Measurements from ENCODE around the gene PPP6R2. TPM values are rescaled to one million over a fixed set of nuclear protein-coding genes. Genes with fewer than 3 reads are reported as not detected.

Gene PPP6R2
- total RNA-seq, 1 experiment from 2014 or later = 42.6 TPM

GRCh38 chr22:50422046-50422445, 78.9 kb downstream of the PPP6R2 start:
- no peak for TF ChIP-seq CTCF (conservative IDR thresholded peaks at IDR 0.05)
- Histone ChIP-seq H2AK5ac (ENCODE audit: insufficient read length, low read length) (no peak overlapping the region), H4K8ac (replicated peaks; ENCODE audit: insufficient read length, low read depth, low read length) (no peak overlapping the region), H3K56ac (ENCODE audit: insufficient read length, low read depth, low read length) (no peak overlapping the region), H3K27ac (ENCODE audit: insufficient read length, low read depth, low read length) (no peak overlapping the region), H3K9me3 (ENCODE audit: control insufficient read depth, low read depth, low read length) (no peaks in the 10 kb centered on the region), H4K91ac (ENCODE audit: insufficient read length, low read depth, low read length) (no peak overlapping the region), H2BK20ac (ENCODE audit: low read depth, low read length, poor library complexity, severe bottlenecking) (no peak overlapping the region), H3K4me2 (ENCODE audit: insufficient read depth, insufficient read length, low read length) (no peak overlapping the region), H4K5ac (ENCODE audit: insufficient read length, low read depth, low read length) (no peak overlapping the region), H2BK12ac (ENCODE audit: insufficient read length, low read depth, low read length) (no peak overlapping the region), H3K27me3 (ENCODE audit: insufficient read depth, low read length) (no peaks in the 10 kb centered on the region), H2BK15ac (ENCODE audit: low read depth, low read length) (no peak overlapping the region), H2AFZ (ENCODE audit: low read length) (no peak overlapping the region), H4K20me1 (ENCODE audit: control insufficient read depth, insufficient read depth, insufficient read length) (no peaks in the 10 kb centered on the region), H3K79me1 (ENCODE audit: insufficient read depth, low read depth, low read length, poor library complexity, severe bottlenecking) (no peaks in the 10 kb centered on the region), H3K23me2 (ENCODE audit: insufficient read length, low read depth, low read length, poor library complexity, severe bottlenecking) (no peaks in the 10 kb centered on the region), H2BK120ac (ENCODE audit: low read depth, low read length, poor library complexity, severe bottlenecking) (no peak overlapping the region), H3K9ac (ENCODE audit: extremely low read depth, insufficient read length, low read length) (no peak overlapping the region), H2BK5ac (ENCODE audit: insufficient read length, low read length) (no peak overlapping the region), H3K23ac (ENCODE audit: insufficient read length, low read depth, low read length) (no peak overlapping the region), H3K4ac (ENCODE audit: low read depth, low read length) (no peak overlapping the region), H3K18ac (ENCODE audit: insufficient read length, low read depth, low read length) (no peak overlapping the region), H3K4me1 (ENCODE audit: insufficient read depth, low read length) (no peaks in the 10 kb centered on the region), H3T11ph (ENCODE audit: low read length) (no peak overlapping the region), H3K14ac (ENCODE audit: insufficient read depth, low read length) (no peak overlapping the region), H3K79me2 (ENCODE audit: insufficient read depth, low read length) (no peaks in the 10 kb centered on the region)
- Mint-ChIP-seq H3K9me3 (no peaks in the 10 kb centered on the region), H3K27ac (0 out of 7 replicates have a peak overlapping the region, but pooled peaks of 1 of the 3 experiments have one; percentile 34), H3K27me3 (ENCODE audit: low read depth) (no peaks in the 10 kb centered on the region), H3K4me1 (no peaks in the 10 kb centered on the region), H3K36me3 (ENCODE audit: insufficient read depth in 1 of 3, low read depth in 3 of 3) (peaks cover 29 to 76% (median 76%) of the 10 kb centered on the region in 3 experiments; a peak in 6 of 7 replicates), H3K4me3 (no peak overlapping the region)
- no CpG with 5 or more reads among the region's 14 CpGs for WGBS (ENCODE audit: extremely low coverage, insufficient read length, low lambda C conversion rate)
- DNase-seq = no peak

Data from H9 (cell line).